GM23248 (cell line): ENCODE measurements around the gene ADORA1.

Experiments used
- EZH2 ChIP-seq: fragments of 200-600 bp; sonication (generic); IDR thresholded peaks from 2 replicates; pipeline ENCODE4 v1.6.1; 2018; ENCODE audit warnings: antibody characterized with exemption, mild to moderate bottlenecking; ENCODE audit not compliant: insufficient read depth, poor library complexity, severe bottlenecking
- EZH2phosphoT487 ChIP-seq: fragments of 200-600 bp; sonication (generic); IDR thresholded peaks from 2 replicates; pipeline ENCODE4 v1.6.1; 2018; ENCODE audit warnings: antibody characterized with exemption, moderate library complexity, mild to moderate bottlenecking, low read depth; ENCODE audit not compliant: insufficient read depth

DNA sequence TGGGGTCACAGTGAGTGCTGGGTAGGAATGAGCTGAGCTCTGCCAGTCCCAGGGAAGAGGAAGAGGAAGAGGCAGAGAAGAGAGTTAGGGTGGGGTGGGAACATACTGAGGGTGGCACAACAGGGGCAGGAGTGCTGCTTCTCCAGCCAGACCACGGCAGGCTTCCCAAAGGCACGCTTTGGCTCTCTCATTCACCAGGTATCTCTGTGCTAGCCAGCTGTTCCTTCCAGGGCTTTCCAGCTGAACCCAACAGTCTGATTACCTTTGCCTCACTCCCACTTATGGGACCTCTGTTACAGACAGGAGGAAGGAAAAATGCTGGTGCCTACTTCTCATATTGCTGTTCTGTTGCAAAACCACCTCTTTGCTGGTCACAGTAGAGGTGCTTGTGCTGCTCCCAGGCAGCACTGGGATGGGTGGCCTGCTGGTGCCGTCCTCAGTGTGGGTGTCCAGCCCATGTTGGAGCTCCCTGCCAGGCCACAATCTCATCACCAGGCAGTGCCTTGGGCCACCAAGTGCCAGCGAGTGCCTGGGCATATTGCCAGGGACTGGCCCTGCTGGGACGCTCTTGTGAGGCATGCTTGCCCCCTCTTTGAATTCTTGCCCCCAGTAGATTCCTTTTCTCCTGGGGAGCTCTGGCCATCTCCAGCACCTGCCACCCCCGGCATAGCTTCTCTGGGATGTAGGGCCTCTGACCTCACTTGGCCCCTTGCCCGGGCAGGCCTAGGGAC lies 2.1 kb downstream of the ADORA1 start:
- TF ChIP-seq EZH2, result no peak
- TF ChIP-seq EZH2phosphoT487, result no peak
